GM23248 (cell line): Measurements from ENCODE around the gene ARGLU1.

ENCODE experiments used
- EZH2 ChIP-seq: fragments of 200-600 bp; sonication (generic); IDR thresholded peaks from 2 replicates; pipeline ENCODE4 v1.6.1; 2018; ENCODE audit warnings: antibody characterized with exemption, mild to moderate bottlenecking; ENCODE audit not compliant: insufficient read depth, poor library complexity, severe bottlenecking
- EZH2phosphoT487 ChIP-seq: fragments of 200-600 bp; sonication (generic); IDR thresholded peaks from 2 replicates; pipeline ENCODE4 v1.6.1; 2018; ENCODE audit warnings: antibody characterized with exemption, moderate library complexity, mild to moderate bottlenecking, low read depth; ENCODE audit not compliant: insufficient read depth

DNA sequence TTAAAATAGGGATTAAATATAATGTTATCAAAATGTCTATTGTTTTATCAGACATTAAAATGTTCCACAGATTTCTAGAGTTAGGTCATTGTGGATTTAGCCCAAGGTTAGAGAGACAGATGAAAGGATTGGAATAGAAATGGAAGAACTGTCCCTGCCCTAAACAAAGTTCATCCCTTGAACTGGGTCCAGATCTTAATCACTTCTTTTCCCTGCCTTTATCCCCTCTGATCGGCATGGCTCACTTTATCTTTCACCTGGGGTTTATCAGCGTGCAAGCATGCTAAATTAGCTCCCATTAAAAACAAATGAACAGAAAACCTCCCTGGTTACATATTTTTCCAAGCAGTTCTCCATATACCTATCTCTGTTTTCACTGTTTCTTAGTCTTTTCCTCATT, 23.4 kb upstream of the ARGLU1 start:
- no peak for TF ChIP-seq EZH2phosphoT487
- no peak for TF ChIP-seq EZH2
